NB4 (cell line): ENCODE results near the gene WNT7B.

Experiments used
- CTCF ChIP-seq: IDR thresholded peaks from one replicate; pipeline ENCODE4 v1.5.1; 2012; ENCODE audit warnings: low read depth, low read length
- MAX ChIP-seq: IDR thresholded peaks from 2 replicates; pipeline ENCODE4 v1.6.1; 2011; ENCODE audit warnings: low read depth, low read length
- MYC ChIP-seq: IDR thresholded peaks from 2 replicates; pipeline ENCODE4 v1.6.1; 2011; ENCODE audit warnings: low read depth, low read length
- POLR2A ChIP-seq: IDR thresholded peaks from 2 replicates; pipeline ENCODE4 v1.6.1; 2011; ENCODE audit warnings: mild to moderate bottlenecking; ENCODE audit not compliant: insufficient read length; ENCODE audit errors: extremely low read depth

GRCh38 chr22:46022881-46023512, 46.0 kb upstream of the WNT7B start:
- TF ChIP-seq POLR2A, result no peak
- no peak for TF ChIP-seq CTCF
- TF ChIP-seq MAX, result no peak
- no peak for TF ChIP-seq MYC
